ENCODE measurements around the gene RPRD2.

- TF ChIP-seq, protein P1, sequence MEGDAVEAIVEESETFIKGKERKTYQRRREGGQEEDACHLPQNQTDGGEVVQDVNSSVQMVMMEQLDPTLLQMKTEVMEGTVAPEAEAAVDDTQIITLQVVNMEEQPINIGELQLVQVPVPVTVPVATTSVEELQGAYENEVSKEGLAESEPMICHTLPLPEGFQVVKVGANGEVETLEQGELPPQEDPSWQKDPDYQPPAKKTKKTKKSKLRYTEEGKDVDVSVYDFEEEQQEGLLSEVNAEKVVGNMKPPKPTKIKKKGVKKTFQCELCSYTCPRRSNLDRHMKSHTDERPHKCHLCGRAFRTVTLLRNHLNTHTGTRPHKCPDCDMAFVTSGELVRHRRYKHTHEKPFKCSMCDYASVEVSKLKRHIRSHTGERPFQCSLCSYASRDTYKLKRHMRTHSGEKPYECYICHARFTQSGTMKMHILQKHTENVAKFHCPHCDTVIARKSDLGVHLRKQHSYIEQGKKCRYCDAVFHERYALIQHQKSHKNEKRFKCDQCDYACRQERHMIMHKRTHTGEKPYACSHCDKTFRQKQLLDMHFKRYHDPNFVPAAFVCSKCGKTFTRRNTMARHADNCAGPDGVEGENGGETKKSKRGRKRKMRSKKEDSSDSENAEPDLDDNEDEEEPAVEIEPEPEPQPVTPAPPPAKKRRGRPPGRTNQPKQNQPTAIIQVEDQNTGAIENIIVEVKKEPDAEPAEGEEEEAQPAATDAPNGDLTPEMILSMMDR (conservative IDR thresholded peaks at IDR 0.05; ENCODE audit: low read depth, low read length): no peak
- TF ChIP-seq EZH2phosphoT487 (IDR thresholded peaks at IDR 0.05; ENCODE audit: borderline replicate concordance, low read length) (no peak), EZH2 (IDR thresholded peaks at IDR 0.05; ENCODE audit: low read length, unreplicated experiment) (no peak)
Measured at GRCh38 chr1:150514260-150514659, 150.3 kb downstream of the RPRD2 start.
